Keratinocyte (primary cell): ENCODE results near the gene PAX8. TPM values are rescaled to one million over a fixed set of nuclear protein-coding genes. Genes with fewer than 3 reads are reported as not detected.

ENCODE experiments used
- DNase-seq: peaks from one replicate; pipeline ENCODE4 v3.0.0-alpha.2; 2011; ENCODE audit warnings: low read depth, missing footprints, low spot score
- FAIRE-seq: peaks from 2 replicates; lab custom pipeline; 2011; peaks lifted over from hg19 to GRCh38; lab: Jason Lieb, UNC
- H2AFZ ChIP-seq: 2 replicates; pipeline ENCODE4 v1.6.0; 2012; ENCODE audit warnings: low read length, control low read depth, inconsistent platforms; ENCODE audit not compliant: control insufficient read depth
- H3K27ac ChIP-seq: 2 replicates; pipeline ENCODE4 v1.5.1; 2011; ENCODE audit warnings: low read length; ENCODE audit not compliant: control insufficient read depth, insufficient read depth
- H3K27me3 ChIP-seq: 3 replicates; pipeline ENCODE4 v1.6.0; 2011; ENCODE audit warnings: low read length; ENCODE audit not compliant: control insufficient read depth, insufficient read depth; ENCODE audit errors: extremely low read depth
- H3K36me3 ChIP-seq, 2 experiments: 2 replicates in 1 of 2; 3 replicates in 1 of 2; pipeline ENCODE4 v1.5.1; 2011; ENCODE audit warnings: low read length in 2 of 2, mild to moderate bottlenecking in 1 of 2; ENCODE audit not compliant: control insufficient read depth in 2 of 2, insufficient read depth in 2 of 2; ENCODE audit errors: extremely low read depth in 1 of 2
- H3K4me1 ChIP-seq: 3 replicates; pipeline ENCODE4 v1.5.1; 2011; ENCODE audit warnings: low read length; ENCODE audit not compliant: control insufficient read depth, insufficient read depth; ENCODE audit errors: extremely low read depth
- H3K4me2 ChIP-seq: 3 replicates; pipeline ENCODE4 v1.6.0; 2011; ENCODE audit warnings: low read depth, low read length; ENCODE audit not compliant: control insufficient read depth, insufficient read depth; ENCODE audit errors: extremely low read depth
- H3K4me3 ChIP-seq, 3 experiments: fragments of 200-600 bp in 1 of 3; sonication (generic) in 1 of 3; 2 replicates in 2 of 3; 3 replicates in 1 of 3; pipeline ENCODE4 v1.5.1; 2011 to 2016; ENCODE audit warnings: low read length in 3 of 3, mild to moderate bottlenecking in 3 of 3, control low read depth in 2 of 3, inconsistent platforms in 1 of 3, low read depth in 1 of 3, mixed read lengths in 1 of 3, mixed run types in 1 of 3, moderate library complexity in 1 of 3; ENCODE audit not compliant: control insufficient read depth in 2 of 3, insufficient read depth in 2 of 3; ENCODE audit errors: extremely low read depth in 1 of 3
- H3K79me2 ChIP-seq: 2 replicates; pipeline ENCODE4 v1.6.0; 2012; ENCODE audit warnings: low read length; ENCODE audit not compliant: control insufficient read depth, insufficient read depth
- H3K9ac ChIP-seq: 3 replicates; pipeline ENCODE4 v1.6.0; 2011; ENCODE audit warnings: low read length; ENCODE audit not compliant: control insufficient read depth, insufficient read depth; ENCODE audit errors: extremely low read depth
- H3K9me1 ChIP-seq: 3 replicates; pipeline ENCODE4 v1.6.0; 2011; ENCODE audit warnings: low read length; ENCODE audit not compliant: control insufficient read depth, insufficient read depth; ENCODE audit errors: extremely low read depth
- H3K9me3 ChIP-seq: 2 replicates; pipeline ENCODE4 v1.5.1; 2012; ENCODE audit warnings: low read depth, low read length; ENCODE audit not compliant: control insufficient read depth
- H4K20me1 ChIP-seq: 3 replicates; pipeline ENCODE4 v1.6.0; 2011; ENCODE audit warnings: low read length; ENCODE audit not compliant: control insufficient read depth, insufficient read depth; ENCODE audit errors: extremely low read depth
- CTCF ChIP-seq, 3 experiments: IDR thresholded peaks in 1 of 3; conservative IDR thresholded peaks in 1 of 3; optimal IDR thresholded peaks in 1 of 3; 2 replicates in 2 of 3; 3 replicates in 1 of 3; pipeline versions ENCODE3 to v1.5.1; 2011; ENCODE audit warnings: low read length in 3 of 3, mild to moderate bottlenecking in 3 of 3, moderate library complexity in 2 of 3, control low read depth in 1 of 3, inconsistent platforms in 1 of 3; ENCODE audit not compliant: insufficient read depth in 2 of 3; ENCODE audit errors: extremely low read depth in 1 of 3
- EZH2 ChIP-seq: IDR thresholded peaks from one replicate; pipeline ENCODE4 v1.6.1; 2012; ENCODE audit warnings: inconsistent platforms, mild to moderate bottlenecking, low read length, moderate library complexity
- dilution Hi-C: fragments of 300-500 bp; cut with MboI; formaldehyde crosslinking; loops from one replicate; pipeline ENCODE4 v1.7.0; 2020; ENCODE audit warnings: low sequenced_read_pairs; ENCODE audit not compliant: extremely low pct_ligation_motif_present
- polyA plus RNA-seq, 5 experiments: library from polyadenylated mRNA; depleted of rRNA in 3 of 5; stranded (reverse) in 3 of 5; stranded (forward) in 1 of 5; unstranded in 1 of 5; fragments of >200 nt; gene quantifications; 1 replicate in 1 of 5; 2 replicates in 3 of 5; 3 replicates in 1 of 5; pipeline versions ENCODE4 v1.2.1 to v1.2.3, GENCODE V29; 2011 to 2012; ENCODE audit warnings: missing spikeins in 2 of 5, low read depth in 1 of 5, low replicate concordance in 1 of 5

The PAX8 gene
- polyA plus RNA-seq, 1 donor (not counting 4 experiments of a cell fraction or from before 2014, with no cell fraction given), result 3.4 TPM

DNA sequence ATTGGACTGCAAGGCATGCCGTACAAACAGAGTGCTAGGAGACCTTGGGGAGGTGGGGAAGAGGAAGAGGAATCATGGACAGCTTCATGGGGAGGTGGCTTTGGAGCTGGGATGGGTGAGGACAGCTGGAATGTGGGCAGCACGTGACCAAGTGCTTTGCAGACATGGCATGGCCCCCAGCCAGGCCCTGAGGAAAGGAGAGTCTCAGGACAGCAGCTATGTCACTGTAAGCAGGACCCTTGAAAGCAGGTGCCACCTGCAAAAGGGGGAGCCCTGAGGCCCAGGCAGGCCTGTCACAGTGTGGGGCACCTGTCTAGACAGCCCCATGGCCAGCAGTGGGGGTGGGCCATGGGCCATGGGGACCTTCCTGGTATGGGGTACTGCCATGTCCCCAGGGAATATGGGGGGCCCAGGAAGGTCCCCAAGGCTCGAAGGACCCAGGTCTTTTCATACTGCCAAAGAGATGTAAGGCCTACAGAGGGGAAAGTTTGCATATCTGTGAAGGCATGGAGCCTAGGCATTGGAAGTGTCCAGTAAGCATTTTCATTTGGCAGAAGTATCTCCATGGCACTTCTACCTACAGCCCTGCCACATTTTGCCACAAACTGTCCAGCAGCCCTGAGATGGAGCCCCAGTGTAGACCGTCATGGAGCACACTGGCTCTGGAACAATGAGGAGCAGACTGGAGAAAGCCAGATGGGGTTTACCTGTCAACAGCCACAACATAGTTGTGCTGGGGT lies 9.9 kb downstream of the PAX8 start:
- DNase-seq (no peak), FAIRE-seq (no peak)
- Histone ChIP-seq H3K27me3 (no peaks in the 10 kb centered on the region), H3K4me2 (no peak overlapping the region), H3K9me3 (no peaks in the 10 kb centered on the region), H2AFZ (no peak overlapping the region), H3K4me1 (no peaks in the 10 kb centered on the region), H4K20me1 (no peaks in the 10 kb centered on the region), H3K27ac (no peak overlapping the region), H3K4me3 (no peak overlapping the region), H3K79me2 (no peaks in the 10 kb centered on the region), H3K36me3 (no peaks in the 10 kb centered on the region), H3K9ac (no peak overlapping the region), H3K9me1 (no peaks in the 10 kb centered on the region)
- dilution Hi-C loops, result no loop called here
- no peak for TF ChIP-seq EZH2
- TF ChIP-seq CTCF (optimal IDR thresholded peaks at IDR 0.05 in 1 of 3, IDR thresholded peaks at IDR 0.05 in 1 of 3, conservative IDR thresholded peaks at IDR 0.05 in 1 of 3; ENCODE audit: extremely low read depth in 1 of 3, insufficient read depth in 2 of 3, low read length in 3 of 3), result no peak

DNA sequence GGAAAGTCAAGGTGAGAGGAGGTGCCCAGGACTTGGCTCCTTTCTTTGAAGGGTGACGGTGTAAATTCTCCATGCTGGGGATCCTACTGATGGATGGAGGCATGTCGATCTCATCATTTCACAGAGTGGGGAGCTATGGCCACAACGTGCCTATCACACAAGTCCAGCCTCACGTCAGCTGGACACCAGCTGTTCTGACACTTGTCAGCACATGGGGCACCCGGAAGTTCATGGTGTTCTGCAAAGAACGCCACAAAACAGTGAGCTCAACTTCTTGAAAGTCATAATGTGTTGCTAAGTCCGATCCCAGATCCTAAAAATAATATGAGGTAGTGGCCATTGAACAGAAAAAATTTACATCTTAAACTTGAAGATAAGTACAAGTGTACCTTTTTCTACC lies 12.3 kb downstream of the PAX8 start:
- no peak overlapping the region for H2AFZ ChIP-seq
- no peak overlapping the region for H3K4me2 ChIP-seq
- H3K27me3 ChIP-seq, result no peaks in the 10 kb centered on the region
- FAIRE-seq, result no peak
- H3K9me1 ChIP-seq, result no peaks in the 10 kb centered on the region
- H3K36me3 ChIP-seq, result no peaks in the 10 kb centered on the region
- DNase-seq, result no peak
- H3K4me3 ChIP-seq, result no peak overlapping the region
- H4K20me1 ChIP-seq, result no peaks in the 10 kb centered on the region
- H3K79me2 ChIP-seq, result no peaks in the 10 kb centered on the region
- no peak overlapping the region for H3K27ac ChIP-seq
- H3K4me1 ChIP-seq, result no peaks in the 10 kb centered on the region
- TF ChIP-seq CTCF (optimal IDR thresholded peaks at IDR 0.05 in 1 of 3, IDR thresholded peaks at IDR 0.05 in 1 of 3, conservative IDR thresholded peaks at IDR 0.05 in 1 of 3; ENCODE audit: extremely low read depth in 1 of 3, insufficient read depth in 2 of 3, low read length in 3 of 3), result no peak
- TF ChIP-seq EZH2, result no peak
- H3K9me3 ChIP-seq, result no peaks in the 10 kb centered on the region
- dilution Hi-C loops, result no loop called here
- no peak overlapping the region for H3K9ac ChIP-seq
